Caco-2 (cell line): ENCODE results near the gene SIL1. TPM values are rescaled to one million over a fixed set of nuclear protein-coding genes. Genes with fewer than 3 reads are reported as not detected.

Experiments used
- BruUV-seq: library from RNA; stranded (reverse); fragments of 400-500 nt; replicated peaks from 2 replicates; lab custom pipeline; 2021; lab: Mats Ljungman, UMichigan
- CTCF ChIA-PET: fragments of 300-600 bp; sonication (Branson Sonifier 250); formaldehyde crosslinking; loops from one replicate; lab custom pipeline; 2022; ENCODE audit warnings: antibody characterized with exemption; lab: Charles Lee
- POLR2A ChIA-PET: fragments of 300-600 bp; sonication (Branson Sonifier 250); formaldehyde crosslinking; loops from one replicate; lab custom pipeline; 2022; ENCODE audit warnings: antibody characterized with exemption; lab: Charles Lee
- DNase-seq, 2 experiments: peaks; one replicate each; pipeline versions ENCODE4 v3.0.0 to v3.0.0-alpha.2; 2020 to 2022
- H3K27me3 ChIP-seq: replicated peaks from 2 replicates; pipeline ENCODE4 v1.6.0; 2011; ENCODE audit warnings: low read length; ENCODE audit not compliant: control insufficient read depth, insufficient read depth
- H3K36me3 ChIP-seq: 2 replicates; pipeline ENCODE4 v1.5.1; 2011; ENCODE audit warnings: low read length; ENCODE audit not compliant: control insufficient read depth, insufficient read depth
- H3K4me1 ChIP-seq: fragments of 250-450 bp; sonication (Bioruptor Pico); 2 replicates; pipeline ENCODE4 v1.5.1; 2020; ENCODE audit warnings: mild to moderate bottlenecking
- H3K4me3 ChIP-seq: 2 replicates; pipeline ENCODE4 v1.5.1; 2011; ENCODE audit warnings: low read depth, mild to moderate bottlenecking, control low read depth, low read length
- H3K9me3 ChIP-seq: fragments of 250-450 bp; sonication (Bioruptor Pico); 2 replicates; pipeline ENCODE4 v1.5.1; 2020; ENCODE audit warnings: mild to moderate bottlenecking, moderate library complexity
- H3K27ac Mint-ChIP-seq: one replicate; pipeline ENCODE4 v1.8.0; 2022; ENCODE audit warnings: mixed read lengths; ENCODE audit not compliant: unreplicated experiment
- H3K27me3 Mint-ChIP-seq: one replicate; pipeline ENCODE4 v1.8.0; 2022; ENCODE audit warnings: mixed read lengths; ENCODE audit not compliant: insufficient read depth, unreplicated experiment
- H3K36me3 Mint-ChIP-seq: one replicate; pipeline ENCODE4 v1.8.0; 2022; ENCODE audit warnings: mild to moderate bottlenecking, mixed read lengths; ENCODE audit not compliant: insufficient read depth, unreplicated experiment
- H3K4me1 Mint-ChIP-seq: one replicate; pipeline ENCODE4 v1.8.0; 2022; ENCODE audit warnings: low read depth, mixed read lengths; ENCODE audit not compliant: unreplicated experiment
- H3K4me3 Mint-ChIP-seq: one replicate; pipeline ENCODE4 v1.8.0; 2022; ENCODE audit warnings: mild to moderate bottlenecking, moderate library complexity, mixed read lengths; ENCODE audit not compliant: unreplicated experiment
- H3K9me3 Mint-ChIP-seq: one replicate; pipeline ENCODE4 v1.8.0; 2022; ENCODE audit warnings: mixed read lengths; ENCODE audit not compliant: unreplicated experiment
- intact Hi-C: fragments of 100-400 bp; cut with micrococcal nuclease; formaldehyde crosslinking; loops from one replicate; pipeline ENCODE4 v1.10.0; 2022; ENCODE audit not compliant: unreplicated experiment
- total RNA-seq: library from RNA; stranded (reverse); gene quantifications from 2 replicates; pipeline ENCODE4 v1.2.3, GENCODE V29; 2022
- TF ChIP-seq, protein P1 (sequence below), 2 experiments: fragments of 200-600 bp in 1 of 2; IDR thresholded peaks; 1 replicate in 1 of 2; 2 replicates in 1 of 2; pipeline versions ENCODE4 v1.5.1 to v1.8.0; 2011 to 2022; ENCODE audit warnings: antibody characterized with exemption in 1 of 2, control low read depth in 1 of 2, inconsistent platforms in 1 of 2, low read depth in 1 of 2, low read length in 1 of 2, mild to moderate bottlenecking in 1 of 2, moderate library complexity in 1 of 2; ENCODE audit not compliant: insufficient read depth in 1 of 2, severe bottlenecking in 1 of 2, unreplicated experiment in 1 of 2

Gene SIL1
- total RNA-seq, 1 experiment from 2014 or later, result 29.7 TPM

DNA sequence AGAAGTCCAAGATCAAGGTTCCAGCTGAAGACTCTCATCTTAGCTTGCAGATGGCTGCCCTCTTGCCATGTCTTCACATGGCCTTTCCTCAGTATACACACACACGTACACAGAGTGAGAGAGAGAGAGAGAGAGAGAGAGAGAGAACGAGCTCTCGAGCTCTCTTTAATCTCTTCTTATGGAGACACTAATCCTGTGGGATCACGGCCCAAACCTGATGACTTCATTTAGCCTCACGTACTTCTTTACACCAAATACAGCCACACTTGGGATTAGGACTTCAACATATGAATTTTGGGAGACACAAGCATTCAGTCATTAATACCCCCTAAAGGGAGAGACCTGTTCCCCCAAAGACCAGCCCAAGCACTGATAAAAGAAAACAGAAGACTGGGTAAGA is 42.8 kb downstream of the SIL1 start:
- H3K4me1 ChIP-seq, result no peaks in the 10 kb centered on the region
- BruUV-seq, result no TSS peak
- H3K4me3 ChIP-seq, result no peak overlapping the region
- POLR2A ChIA-PET, result no interaction called here
- H3K4me3 Mint-ChIP-seq, result no peak overlapping the region
- no peaks in the 10 kb centered on the region; the same call in 1 of the 2 replicates for H3K36me3 ChIP-seq
- CTCF ChIA-PET, result no interaction called here
- no peak overlapping the region for H3K27ac Mint-ChIP-seq
- H3K9me3 ChIP-seq, result no peaks in the 10 kb centered on the region
- DNase-seq, result no peak
- peaks cover 9% of the 10 kb centered on the region for H3K4me1 Mint-ChIP-seq
- intact Hi-C loops, result no loop called here
- no peaks in the 10 kb centered on the region for H3K36me3 Mint-ChIP-seq
- H3K27me3 ChIP-seq, result no peaks in the 10 kb centered on the region
- no peaks in the 10 kb centered on the region for H3K27me3 Mint-ChIP-seq
- TF ChIP-seq, protein P1, sequence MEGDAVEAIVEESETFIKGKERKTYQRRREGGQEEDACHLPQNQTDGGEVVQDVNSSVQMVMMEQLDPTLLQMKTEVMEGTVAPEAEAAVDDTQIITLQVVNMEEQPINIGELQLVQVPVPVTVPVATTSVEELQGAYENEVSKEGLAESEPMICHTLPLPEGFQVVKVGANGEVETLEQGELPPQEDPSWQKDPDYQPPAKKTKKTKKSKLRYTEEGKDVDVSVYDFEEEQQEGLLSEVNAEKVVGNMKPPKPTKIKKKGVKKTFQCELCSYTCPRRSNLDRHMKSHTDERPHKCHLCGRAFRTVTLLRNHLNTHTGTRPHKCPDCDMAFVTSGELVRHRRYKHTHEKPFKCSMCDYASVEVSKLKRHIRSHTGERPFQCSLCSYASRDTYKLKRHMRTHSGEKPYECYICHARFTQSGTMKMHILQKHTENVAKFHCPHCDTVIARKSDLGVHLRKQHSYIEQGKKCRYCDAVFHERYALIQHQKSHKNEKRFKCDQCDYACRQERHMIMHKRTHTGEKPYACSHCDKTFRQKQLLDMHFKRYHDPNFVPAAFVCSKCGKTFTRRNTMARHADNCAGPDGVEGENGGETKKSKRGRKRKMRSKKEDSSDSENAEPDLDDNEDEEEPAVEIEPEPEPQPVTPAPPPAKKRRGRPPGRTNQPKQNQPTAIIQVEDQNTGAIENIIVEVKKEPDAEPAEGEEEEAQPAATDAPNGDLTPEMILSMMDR (IDR thresholded peaks at IDR 0.05; ENCODE audit: insufficient read depth in 1 of 2, low read depth in 1 of 2, low read length in 1 of 2, severe bottlenecking in 1 of 2, unreplicated experiment in 1 of 2), result no peak
- no peaks in the 10 kb centered on the region for H3K9me3 Mint-ChIP-seq

DNA sequence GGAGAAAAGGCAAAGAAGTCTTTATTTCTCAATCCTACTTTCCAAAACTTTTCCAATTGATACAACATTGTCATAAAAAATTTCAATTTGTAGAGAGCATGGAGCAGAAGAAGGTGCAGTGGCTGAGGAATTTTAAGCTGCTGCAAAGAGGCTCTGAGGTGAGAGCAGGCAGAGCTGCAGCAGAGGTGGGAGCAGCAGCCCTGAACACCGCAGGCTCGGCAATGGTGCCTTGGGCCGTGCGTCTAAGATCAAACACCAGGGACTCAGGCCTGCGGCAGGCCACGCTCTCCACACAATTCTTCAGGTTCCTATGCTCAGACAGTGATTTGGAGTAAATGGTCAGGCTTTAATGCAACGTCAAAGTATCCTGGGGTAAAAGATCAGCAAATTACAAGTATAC is 46.3 kb downstream of the SIL1 start:
- no peaks in the 10 kb centered on the region for H3K36me3 Mint-ChIP-seq
- no peaks in the 10 kb centered on the region; the same call in 1 of the 2 replicates for H3K36me3 ChIP-seq
- no peak overlapping the region for H3K4me3 ChIP-seq
- H3K27ac Mint-ChIP-seq, result no peak overlapping the region
- CTCF ChIA-PET, result no interaction called here
- H3K4me3 Mint-ChIP-seq, result no peak overlapping the region
- H3K4me1 Mint-ChIP-seq, result peaks cover 14% of the 10 kb centered on the region
- no TSS peak for BruUV-seq
- intact Hi-C loops, result no loop called here
- H3K9me3 ChIP-seq, result no peaks in the 10 kb centered on the region
- H3K4me1 ChIP-seq, result peaks cover 7% of the 10 kb centered on the region; the same call in 1 of the 2 replicates
- H3K27me3 ChIP-seq, result no peaks in the 10 kb centered on the region
- TF ChIP-seq, protein P1 (IDR thresholded peaks at IDR 0.05; ENCODE audit: insufficient read depth in 1 of 2, low read depth in 1 of 2, low read length in 1 of 2, severe bottlenecking in 1 of 2, unreplicated experiment in 1 of 2), result no peak
- no peaks in the 10 kb centered on the region for H3K9me3 Mint-ChIP-seq
- DNase-seq, result no peak
- POLR2A ChIA-PET, result no interaction called here
- no peaks in the 10 kb centered on the region for H3K27me3 Mint-ChIP-seq

DNA sequence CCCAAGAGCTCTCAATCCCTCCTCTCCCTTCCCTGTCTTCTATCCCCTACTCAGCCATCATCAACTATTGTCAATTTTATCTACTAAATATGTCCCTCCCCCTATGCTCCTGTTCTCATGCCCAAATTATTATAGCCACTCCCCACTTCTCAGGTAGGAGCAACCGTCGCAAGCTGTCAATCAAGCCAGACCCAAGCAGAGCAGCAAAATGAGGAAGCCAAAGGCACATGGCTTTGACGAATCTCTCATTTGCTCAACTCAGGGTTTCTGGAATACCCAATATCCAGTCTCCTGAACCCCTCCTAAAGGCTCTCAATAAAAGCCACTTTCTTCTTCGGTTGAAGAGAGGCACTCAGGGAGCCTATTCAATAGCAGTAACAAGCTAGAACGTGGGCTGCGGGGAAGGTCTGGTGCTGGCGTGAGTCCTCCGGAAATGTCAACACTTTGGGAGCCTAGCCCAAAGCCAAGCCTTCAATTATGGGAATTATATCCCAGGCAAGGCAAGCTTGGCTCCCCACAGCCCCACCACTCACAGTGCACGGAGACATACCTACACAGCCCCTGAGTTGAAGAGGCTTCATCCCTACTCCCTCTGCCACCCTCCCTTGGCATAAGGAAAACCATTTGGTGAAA is 47.7 kb downstream of the SIL1 start:
- Mint-ChIP-seq H3K4me3 (no peak overlapping the region), H3K4me1 (peaks cover 14% of the 10 kb centered on the region), H3K27me3 (no peaks in the 10 kb centered on the region), H3K9me3 (no peaks in the 10 kb centered on the region), H3K36me3 (no peaks in the 10 kb centered on the region), H3K27ac (no peak overlapping the region)
- DNase-seq, result no peak
- TF ChIP-seq, protein P1 (IDR thresholded peaks at IDR 0.05; ENCODE audit: insufficient read depth in 1 of 2, low read depth in 1 of 2, low read length in 1 of 2, severe bottlenecking in 1 of 2, unreplicated experiment in 1 of 2), result no peak
- H3K9me3 ChIP-seq, result no peaks in the 10 kb centered on the region
- no peaks in the 10 kb centered on the region for H3K36me3 ChIP-seq
- intact Hi-C loops, result no loop called here
- no TSS peak for BruUV-seq
- ChIA-PET CTCF (no interaction called here), POLR2A (interaction anchor here (0.8 kb wide), 1 partner anchor 48 kb away, joined by 3 read pairs; the partner anchor contains the start of gene SIL1)
- H3K27me3 ChIP-seq, result no peaks in the 10 kb centered on the region
- H3K4me1 ChIP-seq, result peaks cover 7% of the 10 kb centered on the region; the same call in 1 of the 2 replicates
- no peak overlapping the region for H3K4me3 ChIP-seq
